Esophagus squamous epithelium (tissue), 4 donors: Measurements from ENCODE around the gene VAV3.

Experiments used
- CTCF ChIP-seq, 6 experiments: fragments of 450-650 bp in 4 of 6; fragments of 200-600 bp in 2 of 6; sonication (generic) in 2 of 6; IDR thresholded peaks; one replicate each; pipeline ENCODE4 v1.5.1; 2016 to 2019; ENCODE audit warnings: antibody characterized with exemption in 6 of 6, mild to moderate bottlenecking in 4 of 6, moderate library complexity in 4 of 6
- POLR2A ChIP-seq, 4 donors: fragments of 450-650 bp; IDR thresholded peaks; one replicate each; pipeline ENCODE4 v1.6.1; 2017; ENCODE audit warnings: antibody characterized with exemption in 4 of 4, mild to moderate bottlenecking in 4 of 4, moderate library complexity in 3 of 4

GRCh38 chr1:107785496-107786202 lies 179.3 kb downstream of the VAV3 start:
- TF ChIP-seq POLR2A (IDR thresholded peaks at IDR 0.05), result no peak
- peak in 1 of 6 experiments; percentile 7 for TF ChIP-seq CTCF (IDR thresholded peaks at IDR 0.05)
